HepG2 (cell line): ENCODE measurements around the gene SLC34A3. TPM values are rescaled to one million over a fixed set of nuclear protein-coding genes. Genes with fewer than 3 reads are reported as not detected.

Source experiments
- ASH2L ChIP-seq: fragments of 300-600, 200-600 bp; sonication (generic); IDR thresholded peaks from 2 replicates; pipeline ENCODE4 v1.7.0; 2017; ENCODE audit warnings: low read depth, mild to moderate bottlenecking, moderate library complexity, mixed read lengths, low read length; ENCODE audit not compliant: insufficient read length
- FOXA3 ChIP-seq: IDR thresholded peaks from 2 replicates; pipeline ENCODE4 v1.6.1; 2016; ENCODE audit warnings: missing genetic modification reagents, missing compliant biosample characterization
- HDAC1 ChIP-seq: sonication (generic); formaldehyde crosslinking; IDR thresholded peaks from 2 replicates; pipeline ENCODE4 v1.5.1; 2020; ENCODE audit warnings: mild to moderate bottlenecking, missing genetic modification reagents
- JARID2 ChIP-seq: sonication (generic); formaldehyde crosslinking; IDR thresholded peaks from 2 replicates; pipeline ENCODE4 v1.8.1; 2023; ENCODE audit warnings: missing genetic modification reagents, inconsistent platforms; ENCODE audit not compliant: insufficient replicate concordance
- JUND ChIP-seq: sonication (generic); formaldehyde crosslinking; IDR thresholded peaks from 2 replicates; pipeline ENCODE4 v1.8.0; 2022; ENCODE audit warnings: mild to moderate bottlenecking, missing genetic modification reagents
- MAZ ChIP-seq, 2 experiments: sonication (generic) in 1 of 2; formaldehyde crosslinking in 1 of 2; IDR thresholded peaks; 2 replicates each; pipeline versions ENCODE4 v1.5.0 to v1.6.1; 2012 to 2020; ENCODE audit warnings: low read depth in 2 of 2, mild to moderate bottlenecking in 2 of 2, borderline replicate concordance in 1 of 2, improper control_type of control experiment in 1 of 2, low read length in 1 of 2, missing genetic modification reagents in 1 of 2, moderate library complexity in 1 of 2
- MTF1 ChIP-seq: sonication (generic); formaldehyde crosslinking; IDR thresholded peaks from 2 replicates; pipeline ENCODE4 v1.5.0; 2020; ENCODE audit warnings: missing genetic modification reagents
- MTF2 ChIP-seq: sonication (generic); formaldehyde crosslinking; IDR thresholded peaks from 2 replicates; pipeline ENCODE4 v1.5.0; 2020; ENCODE audit warnings: missing genetic modification reagents, borderline replicate concordance
- POLR2AphosphoS2 ChIP-seq: IDR thresholded peaks from 2 replicates; pipeline ENCODE4 v1.6.1; 2011; ENCODE audit warnings: low read depth, low read length, improper control_type of control experiment
- PPARG ChIP-seq: conservative IDR thresholded peaks from 2 replicates; pipeline ENCODE4 v1.6.1; 2016; ENCODE audit warnings: missing biosample characterization, missing genetic modification reagents
- SIN3B ChIP-seq: fragments of 150-350 bp; IDR thresholded peaks from 2 replicates; pipeline ENCODE4 v1.6.1; 2014; ENCODE audit warnings: low read length
- SP5 ChIP-seq: IDR thresholded peaks from 2 replicates; pipeline ENCODE4 v1.6.1; 2016; ENCODE audit warnings: low read depth, borderline replicate concordance
- TMF1 ChIP-seq: sonication (generic); formaldehyde crosslinking; IDR thresholded peaks from 2 replicates; pipeline ENCODE4 v1.8.1; 2022; ENCODE audit warnings: low read depth, missing genetic modification reagents
- TOPORS ChIP-seq: sonication (generic); formaldehyde crosslinking; IDR thresholded peaks from 2 replicates; pipeline ENCODE4 v1.8.0; 2023; ENCODE audit warnings: mild to moderate bottlenecking, missing genetic modification reagents
- U2AF2 ChIP-seq: fragments of 200-400 bp; formaldehyde crosslinking; IDR thresholded peaks from 2 replicates; pipeline ENCODE4 v1.6.1; 2017; ENCODE audit warnings: low read depth, mild to moderate bottlenecking, low read length
- XBP1 ChIP-seq: sonication (generic); formaldehyde crosslinking; IDR thresholded peaks from 2 replicates; pipeline ENCODE4 v1.5.0; 2020; ENCODE audit warnings: missing genetic modification reagents
- ZFP41 ChIP-seq: sonication (generic); formaldehyde crosslinking; IDR thresholded peaks from 2 replicates; pipeline ENCODE4 v1.4.0; 2020; ENCODE audit warnings: mild to moderate bottlenecking, missing genetic modification reagents, borderline replicate concordance
- ZNF124 ChIP-seq: sonication (generic); formaldehyde crosslinking; IDR thresholded peaks from 2 replicates; pipeline ENCODE4 v1.4.0; 2020; ENCODE audit warnings: missing genetic modification reagents
- ZNF143 ChIP-seq: sonication (generic); formaldehyde crosslinking; IDR thresholded peaks from 2 replicates; pipeline ENCODE4 v1.4.0; 2020; ENCODE audit warnings: missing genetic modification reagents
- ZNF274 ChIP-seq: sonication (generic); formaldehyde crosslinking; IDR thresholded peaks from 2 replicates; pipeline ENCODE4 v1.5.1; 2020; ENCODE audit warnings: mild to moderate bottlenecking, missing genetic modification reagents
- ZNF33A ChIP-seq: sonication (generic); formaldehyde crosslinking; IDR thresholded peaks from 2 replicates; pipeline ENCODE4 v1.5.1; 2020; ENCODE audit warnings: missing genetic modification reagents, mild to moderate bottlenecking, moderate library complexity, borderline replicate concordance
- ZNF549 ChIP-seq: sonication (generic); formaldehyde crosslinking; IDR thresholded peaks from 2 replicates; pipeline ENCODE4 v1.5.0; 2020; ENCODE audit warnings: missing genetic modification reagents
- ZNF720 ChIP-seq: sonication (generic); formaldehyde crosslinking; IDR thresholded peaks from 2 replicates; pipeline ENCODE4 v1.4.0; 2020; ENCODE audit warnings: missing genetic modification reagents
- ZSCAN9 ChIP-seq: IDR thresholded peaks from 2 replicates; pipeline ENCODE4 v1.6.1; 2016; ENCODE audit warnings: borderline replicate concordance
- polyA plus RNA-seq, 8 experiments: library from polyadenylated mRNA; depleted of rRNA in 3 of 8; stranded (reverse) in 7 of 8; unstranded in 1 of 8; fragments of >200 nt; fragmentation: Illumina TruSeq in 4 of 8; extraction: Trizol in 4 of 8; gene quantifications; 2 replicates each; pipeline versions ENCODE4 v1.2.1 to v1.2.3, GENCODE V29; 2011 to 2016; ENCODE audit warnings: low read depth in 4 of 8, missing spikeins in 1 of 8, mixed read lengths in 1 of 8; ENCODE audit not compliant: insufficient read depth in 1 of 8
- total RNA-seq, 5 experiments: library from RNA; depleted of rRNA; stranded (reverse); fragments of >200 nt; fragmentation: Illumina TruSeq; extraction: Trizol; gene quantifications; 2 replicates each; pipeline ENCODE4 v1.2.3, GENCODE V29; 2016; ENCODE audit warnings: low read depth in 1 of 5
- TF ChIP-seq, protein P1 (sequence below): sonication (generic); formaldehyde crosslinking; IDR thresholded peaks from 2 replicates; pipeline ENCODE4 v1.4.0; 2020; ENCODE audit warnings: missing genetic modification reagents

SLC34A3 gene
- total and polyA plus RNA-seq, 2 of the 13 experiments (the other 11 are each of a cell fraction or from before 2014, with no cell fraction given), result 0.07 to 1.0 TPM

DNA sequence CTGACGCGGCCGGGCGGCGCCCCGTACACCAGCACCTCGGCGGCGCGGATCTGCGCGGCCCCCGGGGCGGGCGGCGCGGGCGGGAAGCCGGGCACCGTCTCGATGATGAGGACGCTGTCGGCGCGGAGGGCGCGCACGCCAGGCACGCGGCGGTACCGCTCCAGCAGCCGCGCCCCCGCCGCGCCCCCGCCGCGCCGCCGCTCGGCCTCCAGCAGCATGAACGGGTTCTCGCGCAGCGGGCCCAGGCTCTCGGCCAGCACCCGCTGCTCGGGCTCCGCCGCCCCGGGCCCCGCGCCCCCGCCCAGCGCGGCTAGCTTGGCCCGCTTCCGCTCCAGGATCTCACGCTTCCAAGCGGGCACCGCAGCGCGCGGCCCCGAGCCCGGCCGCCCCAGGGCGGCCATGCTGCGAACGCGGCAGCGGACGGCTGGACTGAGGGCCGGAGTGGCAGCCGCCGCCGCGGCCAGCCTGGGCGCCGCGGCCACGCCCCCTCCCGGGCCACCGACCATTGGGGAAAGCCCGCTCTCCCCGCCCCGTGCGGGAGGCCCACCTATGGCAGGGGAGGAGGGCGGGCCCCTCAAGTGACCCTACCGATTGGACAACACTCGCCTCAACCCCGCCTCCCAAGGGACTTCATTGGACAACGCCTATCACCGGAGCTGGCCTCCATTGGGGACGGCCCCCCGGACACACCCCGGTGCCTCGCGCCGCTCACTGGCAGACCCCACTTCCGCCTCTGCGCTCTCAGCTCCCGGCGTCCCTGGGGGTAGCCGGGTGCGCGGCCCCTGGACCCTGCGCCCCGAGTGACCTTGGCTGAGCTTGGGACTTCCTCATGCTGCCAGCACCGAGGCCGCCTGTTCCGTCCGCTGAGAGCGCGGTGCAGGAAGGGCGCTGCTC, 30.1 kb upstream of the SLC34A3 start, which contains the start of gene TPRN (continued):
- TF ChIP-seq MAZ (IDR thresholded peaks at IDR 0.05; ENCODE audit: borderline replicate concordance, low read depth, low read length) (no peak; the same call in none of the 2 replicates), MAZ (CRISPR knock-in tag; IDR thresholded peaks at IDR 0.05; ENCODE audit: low read depth) (peak; percentile 86), SP5 (CRISPR knock-in tag) (peak; percentile 50; the same call in 1 of the 2 replicates), TMF1 (CRISPR knock-in tag) (no peak; the same call in 1 of the 2 replicates), ZNF720 (CRISPR knock-in tag) (no peak), PPARG (no peak), ZNF143 (CRISPR knock-in tag) (peak; percentile 82), ZFP41 (CRISPR knock-in tag) (peak; percentile 78; the same call in 1 of the 2 replicates), U2AF2 (no peak), SIN3B (0 out of 2 replicates have a peak, but pooled peaks have one; percentile 39), MTF2 (CRISPR knock-in tag) (no peak), HDAC1 (CRISPR knock-in tag) (peak; percentile 98), FOXA3 (CRISPR knock-in tag) (peak; percentile 65), ASH2L (peak; percentile 72), JARID2 (no peak), ZSCAN9 (peak; percentile 72; the same call in 1 of the 2 replicates), MTF1 (CRISPR knock-in tag) (0 out of 2 replicates have a peak, but pooled peaks have one; percentile 16), ZNF124 (CRISPR knock-in tag) (no peak; the same call in 1 of the 2 replicates), XBP1 (CRISPR knock-in tag) (no peak), JUND (CRISPR knock-in tag) (no peak), ZNF33A (CRISPR knock-in tag) (0 out of 2 replicates have a peak, but pooled peaks have one; percentile 31), POLR2AphosphoS2 (no peak), TOPORS (CRISPR knock-in tag) (peak; percentile 39; the same call in 1 of the 2 replicates), ZNF274 (CRISPR knock-in tag) (peak; percentile 70; the same call in 1 of the 2 replicates), ZNF549 (CRISPR knock-in tag) (no peak)
- TF ChIP-seq, protein P1, sequence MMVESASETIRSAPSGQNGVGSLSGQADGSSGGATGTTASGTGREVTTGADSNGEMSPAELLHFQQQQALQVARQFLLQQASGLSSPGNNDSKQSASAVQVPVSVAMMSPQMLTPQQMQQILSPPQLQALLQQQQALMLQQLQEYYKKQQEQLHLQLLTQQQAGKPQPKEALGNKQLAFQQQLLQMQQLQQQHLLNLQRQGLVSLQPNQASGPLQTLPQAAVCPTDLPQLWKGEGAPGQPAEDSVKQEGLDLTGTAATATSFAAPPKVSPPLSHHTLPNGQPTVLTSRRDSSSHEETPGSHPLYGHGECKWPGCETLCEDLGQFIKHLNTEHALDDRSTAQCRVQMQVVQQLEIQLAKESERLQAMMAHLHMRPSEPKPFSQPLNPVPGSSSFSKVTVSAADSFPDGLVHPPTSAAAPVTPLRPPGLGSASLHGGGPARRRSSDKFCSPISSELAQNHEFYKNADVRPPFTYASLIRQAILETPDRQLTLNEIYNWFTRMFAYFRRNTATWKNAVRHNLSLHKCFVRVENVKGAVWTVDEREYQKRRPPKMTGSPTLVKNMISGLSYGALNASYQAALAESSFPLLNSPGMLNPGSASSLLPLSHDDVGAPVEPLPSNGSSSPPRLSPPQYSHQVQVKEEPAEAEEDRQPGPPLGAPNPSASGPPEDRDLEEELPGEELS (CRISPR knock-in tag), result peak; percentile 57; the same call in 1 of the 2 replicates
